H1 (cell line): ENCODE results near the gene CELF6. TPM values are rescaled to one million over a fixed set of nuclear protein-coding genes. Genes with fewer than 3 reads are reported as not detected.

Experiments
- CTCF ChIA-PET: fragments of 300-600 bp; sonication (Branson Sonifier 250); formaldehyde crosslinking; loops from one replicate; lab custom pipeline; 2021; ENCODE audit not compliant: partially characterized antibody; lab: Charles Lee
- POLR2A ChIA-PET: fragments of 300-600 bp; sonication (Branson Sonifier 250); formaldehyde crosslinking; loops from one replicate; lab custom pipeline; 2021; ENCODE audit warnings: inconsistent platforms; ENCODE audit not compliant: partially characterized antibody; lab: Charles Lee
- DNase-seq, 2 experiments: peaks; one replicate each; pipeline versions ENCODE4 v3.0.0 to v3.0.0-alpha.2; 2010 to 2022; ENCODE audit warnings: low spot score in 2 of 2, low read depth in 1 of 2, mixed read lengths in 1 of 2
- FAIRE-seq: peaks from 2 replicates; lab custom pipeline; 2011; peaks lifted over from hg19 to GRCh38; lab: Jason Lieb, UNC
- H2AFZ ChIP-seq: 2 replicates; pipeline ENCODE4 v1.8.1; 2012; ENCODE audit warnings: low read length, inconsistent platforms
- H2AK5ac ChIP-seq: 2 replicates; pipeline ENCODE4 v1.6.1; 2013; ENCODE audit warnings: low read depth, low read length
- H2BK120ac ChIP-seq: replicated peaks from 2 replicates; pipeline ENCODE3; 2013; ENCODE audit warnings: low read depth, low read length, inconsistent platforms
- H2BK12ac ChIP-seq: 2 replicates; pipeline ENCODE4 v1.6.1; 2013; ENCODE audit warnings: low read depth, low read length
- H2BK15ac ChIP-seq: 2 replicates; pipeline ENCODE4 v1.6.1; 2013; ENCODE audit warnings: low read length
- H2BK20ac ChIP-seq: 2 replicates; pipeline ENCODE4 v1.6.1; 2013; ENCODE audit warnings: low read length
- H2BK5ac ChIP-seq: 2 replicates; pipeline ENCODE4 v1.6.1; 2013; ENCODE audit warnings: low read depth, low read length
- H3K14ac ChIP-seq: 2 replicates; pipeline ENCODE4 v1.6.1; 2013; ENCODE audit warnings: inconsistent platforms; ENCODE audit not compliant: insufficient read length
- H3K18ac ChIP-seq: 2 replicates; pipeline ENCODE4 v1.6.1; 2013; ENCODE audit warnings: low read length; ENCODE audit errors: extremely low read depth
- H3K23ac ChIP-seq: 2 replicates; pipeline ENCODE4 v1.6.1; 2013; ENCODE audit warnings: inconsistent platforms; ENCODE audit not compliant: insufficient read length
- H3K23me2 ChIP-seq: 2 replicates; pipeline ENCODE4 v1.6.1; 2013; ENCODE audit warnings: low read depth, low read length
- H3K27ac ChIP-seq: 2 replicates; pipeline ENCODE4 v1.6.1; 2011; ENCODE audit warnings: low read depth, low read length, inconsistent platforms
- H3K27me3 ChIP-seq, 4 experiments: replicated peaks in 1 of 4; 1 replicate in 1 of 4; 2 replicates in 3 of 4; pipeline versions ENCODE4 v1.6.1 to v1.8.1; 2011 to 2013; ENCODE audit warnings: low read length in 3 of 4, mild to moderate bottlenecking in 3 of 4, inconsistent platforms in 2 of 4, mixed read lengths in 2 of 4, moderate library complexity in 1 of 4; ENCODE audit not compliant: control insufficient read depth in 3 of 4, insufficient read depth in 3 of 4; ENCODE audit errors: extremely low read depth in 1 of 4
- H3K36me3 ChIP-seq, 4 experiments: 2 replicates each; pipeline versions ENCODE4 v1.6.1 to v1.8.1; 2011 to 2013; ENCODE audit warnings: mild to moderate bottlenecking in 4 of 4, low read length in 3 of 4, moderate library complexity in 2 of 4, control low read depth in 1 of 4, inconsistent platforms in 1 of 4; ENCODE audit not compliant: insufficient read depth in 4 of 4, control insufficient read depth in 2 of 4
- H3K4ac ChIP-seq: replicated peaks from 2 replicates; pipeline ENCODE3; 2013; ENCODE audit warnings: low read length, low read depth, mixed read lengths, inconsistent platforms; ENCODE audit not compliant: insufficient read length
- H3K4me1 ChIP-seq, 4 experiments: replicated peaks in 1 of 4; 1 replicate in 1 of 4; 2 replicates in 3 of 4; pipeline versions ENCODE4 v1.6.1 to v1.8.1; 2011 to 2013; ENCODE audit warnings: low read length in 3 of 4, inconsistent platforms in 2 of 4, mixed read lengths in 1 of 4; ENCODE audit not compliant: insufficient read depth in 4 of 4, control insufficient read depth in 3 of 4
- H3K4me2 ChIP-seq, 2 experiments: 2 replicates each; pipeline versions ENCODE4 v1.6.1 to v1.8.1; 2011 to 2013; ENCODE audit warnings: low read depth in 2 of 2, low read length in 2 of 2, control low read depth in 1 of 2, inconsistent platforms in 1 of 2, mild to moderate bottlenecking in 1 of 2; ENCODE audit not compliant: insufficient read depth in 1 of 2
- H3K4me3 ChIP-seq, 4 experiments: fragments of 200-600, 300-600 bp in 1 of 4; sonication (generic), shearing (Covaris generic), sonication (Bioruptor Twin) in 1 of 4; 2 replicates each; pipeline versions ENCODE4 v1.5.1 to v1.8.1; 2011 to 2016; ENCODE audit warnings: low read length in 4 of 4, low read depth in 3 of 4, control low read depth in 2 of 4, inconsistent platforms in 2 of 4, mild to moderate bottlenecking in 2 of 4, mixed read lengths in 1 of 4, moderate library complexity in 1 of 4; ENCODE audit not compliant: insufficient read depth in 2 of 4; ENCODE audit errors: extremely low read depth in 1 of 4
- H3K56ac ChIP-seq: replicated peaks from 2 replicates; pipeline ENCODE3; 2013; ENCODE audit warnings: low read depth, mild to moderate bottlenecking, mixed read lengths, low read length, inconsistent platforms; ENCODE audit not compliant: insufficient read length
- H3K79me1 ChIP-seq: 2 replicates; pipeline ENCODE4 v1.6.1; 2013; ENCODE audit warnings: low read depth, low read length, control low read depth
- H3K79me2 ChIP-seq, 2 experiments: 2 replicates each; pipeline versions ENCODE4 v1.6.1 to v1.8.1; 2012 to 2013; ENCODE audit warnings: low read length in 2 of 2, mild to moderate bottlenecking in 2 of 2, inconsistent platforms in 1 of 2; ENCODE audit not compliant: insufficient read depth in 2 of 2, control insufficient read depth in 1 of 2
- H3K9ac ChIP-seq, 4 experiments: replicated peaks in 1 of 4; 1 replicate in 1 of 4; 2 replicates in 3 of 4; pipeline versions ENCODE4 v1.6.1 to v1.8.1; 2011 to 2013; ENCODE audit warnings: low read depth in 3 of 4, low read length in 3 of 4, control low read depth in 2 of 4, mild to moderate bottlenecking in 2 of 4, moderate library complexity in 2 of 4, inconsistent platforms in 1 of 4; ENCODE audit errors: extremely low read depth in 1 of 4
- H3K9me3 ChIP-seq, 2 experiments: 2 replicates each; pipeline versions ENCODE4 v1.6.1 to v1.8.1; 2012 to 2013; ENCODE audit warnings: mild to moderate bottlenecking in 2 of 2, moderate library complexity in 2 of 2, control low read depth in 1 of 2, inconsistent platforms in 1 of 2, low read depth in 1 of 2, low read length in 1 of 2, mixed read lengths in 1 of 2; ENCODE audit not compliant: insufficient read depth in 2 of 2
- H4K20me1 ChIP-seq, 2 experiments: replicated peaks in 1 of 2; 2 replicates each; pipeline versions ENCODE3 to v1.8.1; 2011 to 2013; ENCODE audit warnings: inconsistent platforms in 2 of 2, low read length in 2 of 2, mild to moderate bottlenecking in 1 of 2; ENCODE audit not compliant: insufficient read depth in 2 of 2, control insufficient read depth in 1 of 2
- H4K5ac ChIP-seq: 2 replicates; pipeline ENCODE4 v1.6.1; 2013; ENCODE audit warnings: low read length, low read depth, mixed read lengths, inconsistent platforms; ENCODE audit not compliant: insufficient read length
- H4K8ac ChIP-seq: 2 replicates; pipeline ENCODE4 v1.8.0; 2013; ENCODE audit warnings: mild to moderate bottlenecking, moderate library complexity, low read length, inconsistent platforms; ENCODE audit not compliant: insufficient read depth; ENCODE audit errors: extremely low read depth
- H4K91ac ChIP-seq: replicated peaks from 2 replicates; pipeline ENCODE3; 2013; ENCODE audit warnings: low read length, mixed read lengths, inconsistent platforms; ENCODE audit not compliant: insufficient read length
- CBX5 ChIP-seq: fragments of 300-800, 300-1000 bp; sonication (generic); IDR thresholded peaks from 2 replicates; pipeline ENCODE4 v1.7.1; 2016; ENCODE audit warnings: antibody characterized with exemption, low read length, low read depth
- CHD1 ChIP-seq: IDR thresholded peaks from 2 replicates; pipeline ENCODE4 v1.6.1; 2012; ENCODE audit warnings: low read depth, low read length, improper control_type of control experiment
- EP300 ChIP-seq, 2 experiments: IDR thresholded peaks; 1 replicate in 1 of 2; 2 replicates in 1 of 2; pipeline ENCODE4 v1.6.1; 2011 to 2012; ENCODE audit warnings: low read depth in 2 of 2, low read length in 2 of 2, mild to moderate bottlenecking in 2 of 2, borderline replicate concordance in 1 of 2, inconsistent platforms in 1 of 2, moderate library complexity in 1 of 2
- EZH2 ChIP-seq: fragments of 200-600 bp; sonication (generic); IDR thresholded peaks from 2 replicates; pipeline ENCODE4 v1.7.1; 2012; ENCODE audit warnings: low read depth, mild to moderate bottlenecking, moderate library complexity, low read length, inconsistent platforms; ENCODE audit not compliant: severe bottlenecking
- KDM5A ChIP-seq: fragments of 200-600 bp; IDR thresholded peaks from 2 replicates; pipeline ENCODE4 v1.7.1; 2012; ENCODE audit warnings: mild to moderate bottlenecking, low read length, inconsistent platforms, mixed read lengths
- MAX ChIP-seq: IDR thresholded peaks from 2 replicates; pipeline ENCODE4 v1.6.1; 2012; ENCODE audit warnings: inconsistent platforms
- RFX5 ChIP-seq: IDR thresholded peaks from 2 replicates; pipeline ENCODE4 v1.6.1; 2011; ENCODE audit warnings: low read depth, low read length, improper control_type of control experiment, borderline replicate concordance
- SUZ12 ChIP-seq: fragments of 200-600 bp; sonication (generic); IDR thresholded peaks from 2 replicates; pipeline ENCODE4 v1.6.1; 2012; ENCODE audit warnings: mild to moderate bottlenecking, inconsistent platforms, low read length, moderate library complexity, mixed read lengths
- TEAD4 ChIP-seq: IDR thresholded peaks from 2 replicates; pipeline ENCODE4 v1.6.1; 2012; ENCODE audit warnings: low read depth, low read length, inconsistent platforms, mixed read lengths
- USF2 ChIP-seq: IDR thresholded peaks from 2 replicates; pipeline ENCODE4 v1.6.1; 2011; ENCODE audit warnings: low read length, improper control_type of control experiment
- YY1 ChIP-seq: IDR thresholded peaks from 2 replicates; pipeline ENCODE4 v1.6.1; 2011; ENCODE audit warnings: low read depth, mild to moderate bottlenecking, low read length
- WGBS, 2 experiments: shearing (Covaris generic) in 1 of 2; methylation state at CpG; one replicate each; pipeline versions ENCODE4 v1.1.6 to v1.1.7; 2013 to 2015; ENCODE audit warnings: low lambda C conversion rate in 2 of 2, mixed read lengths in 2 of 2, inconsistent platforms in 1 of 2, low coverage in 1 of 2, missing lambda C conversion rate in 1 of 2; ENCODE audit not compliant: insufficient replicate concordance in 2 of 2, insufficient coverage in 1 of 2, insufficient read length in 1 of 2; ENCODE audit errors: extremely low coverage in 1 of 2, missing lambda C conversion rate in 1 of 2; 5-methylcytosine and 5-hydroxymethylcytosine counted together
- polyA plus RNA-seq, 7 experiments: library from polyadenylated mRNA; depleted of rRNA in 3 of 7; stranded (reverse) in 5 of 7; unstranded in 2 of 7; fragments of >200 nt in 5 of 7; fragments of 200-250 nt in 2 of 7; gene quantifications; 1 replicate in 5 of 7; 2 replicates in 1 of 7; 4 replicates in 1 of 7; pipeline versions ENCODE4 v1.2.1 to v1.2.3, GENCODE V29; 2011 to 2013; ENCODE audit warnings: missing spikeins in 2 of 7, mixed read lengths in 2 of 7
- total RNA-seq: library from RNA; stranded (reverse); fragmentation: NEBNext Ultra II Directional; extraction: Animal tissue kit (Norgen Biotek cat#: 25700); gene quantifications from 2 replicates; pipeline ENCODE4 v1.2.1, GENCODE V29; 2021

Gene CELF6
- total and polyA plus RNA-seq, 2 of the 8 experiments (the other 6 are each of a cell fraction or from before 2014, with no cell fraction given): 0.09 to 0.19 TPM

DNA sequence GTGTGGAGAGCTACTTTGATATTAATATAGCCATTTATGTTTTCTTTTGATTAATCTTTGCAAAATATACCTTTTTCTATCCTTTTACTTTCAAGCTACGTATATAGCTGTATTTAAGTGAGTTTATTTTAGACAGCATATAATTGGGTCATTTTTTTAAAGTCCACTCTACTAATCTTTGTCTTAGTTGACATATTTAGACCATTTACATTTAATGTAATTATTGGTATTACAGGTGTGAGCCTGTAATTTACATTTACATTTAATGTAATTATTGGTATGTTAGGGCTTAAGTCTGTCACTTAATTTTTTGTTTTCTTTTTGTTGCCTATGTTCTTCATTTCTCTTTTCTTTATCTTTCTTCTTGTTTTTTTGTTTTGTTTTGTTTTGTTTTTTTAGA is 3.8 kb upstream of the CELF6 start:
- Histone ChIP-seq H3K14ac (no peak overlapping the region), H3K27me3 (peaks cover 0 to 9% (median 7%) of the 10 kb centered on the region in 4 experiments; a peak in 6 of 7 replicates), H4K20me1 (peaks cover 2 to 6% of the 10 kb centered on the region in 2 experiments), H2BK20ac (no peak overlapping the region), H2AFZ (no peak overlapping the region), H4K91ac (no peak overlapping the region), H3K18ac (no peak overlapping the region), H3K27ac (no peak overlapping the region), H2BK12ac (no peak overlapping the region), H3K79me1 (no peaks in the 10 kb centered on the region), H3K23me2 (peaks cover 4% of the 10 kb centered on the region), H2BK5ac (no peak overlapping the region), H3K4me2 (no peak overlapping the region), H4K5ac (no peak overlapping the region), H3K79me2 (no peaks in the 10 kb centered on the region), H3K23ac (no peak overlapping the region), H2AK5ac (no peak overlapping the region), H3K4me3 (no peak overlapping the region), H3K4ac (no peak overlapping the region), H3K9ac (no peak overlapping the region), H3K4me1 (peaks cover 0 to 4% (median 0%) of the 10 kb centered on the region in 4 experiments; a peak in 1 of 7 replicates), H3K9me3 (no peaks in the 10 kb centered on the region), H3K36me3 (no peaks in the 10 kb centered on the region), H2BK15ac (no peak overlapping the region), H3K56ac (no peak overlapping the region), H2BK120ac (no peak overlapping the region), H4K8ac (no peak overlapping the region)
- DNase-seq (no peak), FAIRE-seq (no peak)
- ChIA-PET POLR2A (no interaction called here), CTCF (no interaction called here)
- WGBS, 2 experiments: 92% methylated on average over 1 of the region's 1 CpG; no CpG with 5 or more reads in 1 of the 2 experiments
- TF ChIP-seq YY1 (no peak), CBX5 (no peak), SUZ12 (no peak), CHD1 (no peak), MAX (no peak), USF2 (no peak), TEAD4 (no peak), KDM5A (no peak), RFX5 (no peak), EZH2 (no peak), EP300 (IDR thresholded peaks at IDR 0.05; ENCODE audit: borderline replicate concordance in 1 of 2, low read depth in 2 of 2, low read length in 2 of 2) (no peak)
